GM12872 (cell line): ENCODE results near the gene STX12.

Experiments
- TF ChIP-seq, protein P1 (sequence below): IDR thresholded peaks from 3 replicates; pipeline ENCODE4 v1.5.1; 2011; ENCODE audit warnings: low read depth, mild to moderate bottlenecking, low read length, moderate library complexity; ENCODE audit not compliant: insufficient read depth

STX12 gene

DNA sequence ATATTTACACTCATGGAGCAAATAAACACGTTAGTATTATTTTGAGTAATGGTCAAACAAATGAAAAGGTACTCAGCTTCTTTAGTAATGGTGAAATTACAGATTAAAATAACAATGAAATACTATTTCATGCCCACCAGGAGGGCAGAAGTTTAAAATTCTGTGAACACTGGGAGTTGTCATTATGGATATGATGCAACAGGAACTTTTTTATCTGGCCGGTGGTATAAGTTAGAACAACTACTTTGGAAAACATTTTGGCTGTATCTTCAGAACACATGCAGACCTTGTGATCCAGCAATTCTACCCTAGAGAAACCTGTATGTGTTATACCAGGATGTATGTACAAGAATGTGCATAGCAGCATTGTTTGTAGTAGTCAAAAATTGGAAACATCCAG is 34.4 kb downstream of the STX12 start:
- TF ChIP-seq, protein P1, sequence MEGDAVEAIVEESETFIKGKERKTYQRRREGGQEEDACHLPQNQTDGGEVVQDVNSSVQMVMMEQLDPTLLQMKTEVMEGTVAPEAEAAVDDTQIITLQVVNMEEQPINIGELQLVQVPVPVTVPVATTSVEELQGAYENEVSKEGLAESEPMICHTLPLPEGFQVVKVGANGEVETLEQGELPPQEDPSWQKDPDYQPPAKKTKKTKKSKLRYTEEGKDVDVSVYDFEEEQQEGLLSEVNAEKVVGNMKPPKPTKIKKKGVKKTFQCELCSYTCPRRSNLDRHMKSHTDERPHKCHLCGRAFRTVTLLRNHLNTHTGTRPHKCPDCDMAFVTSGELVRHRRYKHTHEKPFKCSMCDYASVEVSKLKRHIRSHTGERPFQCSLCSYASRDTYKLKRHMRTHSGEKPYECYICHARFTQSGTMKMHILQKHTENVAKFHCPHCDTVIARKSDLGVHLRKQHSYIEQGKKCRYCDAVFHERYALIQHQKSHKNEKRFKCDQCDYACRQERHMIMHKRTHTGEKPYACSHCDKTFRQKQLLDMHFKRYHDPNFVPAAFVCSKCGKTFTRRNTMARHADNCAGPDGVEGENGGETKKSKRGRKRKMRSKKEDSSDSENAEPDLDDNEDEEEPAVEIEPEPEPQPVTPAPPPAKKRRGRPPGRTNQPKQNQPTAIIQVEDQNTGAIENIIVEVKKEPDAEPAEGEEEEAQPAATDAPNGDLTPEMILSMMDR: no peak

DNA sequence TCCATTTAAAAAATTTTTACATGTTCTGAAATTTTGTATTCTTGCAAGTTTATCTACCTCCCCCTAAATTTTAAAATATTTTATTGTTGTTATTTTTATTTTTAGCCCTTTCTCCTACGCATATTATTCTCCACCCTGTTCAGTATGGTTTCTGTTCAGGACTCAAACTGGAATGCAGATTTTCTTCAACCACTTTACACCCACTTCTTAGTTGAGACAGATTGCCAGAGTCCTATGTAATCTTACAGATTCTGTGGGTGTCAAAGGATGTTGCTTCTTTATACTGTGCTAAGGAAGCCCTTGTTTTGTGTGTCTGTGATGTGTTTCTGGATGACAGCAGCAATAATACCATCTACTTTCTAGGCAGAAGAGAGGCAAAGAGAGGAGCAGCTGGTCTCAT is 36.9 kb downstream of the STX12 start:
- TF ChIP-seq, protein P1: no peak

DNA sequence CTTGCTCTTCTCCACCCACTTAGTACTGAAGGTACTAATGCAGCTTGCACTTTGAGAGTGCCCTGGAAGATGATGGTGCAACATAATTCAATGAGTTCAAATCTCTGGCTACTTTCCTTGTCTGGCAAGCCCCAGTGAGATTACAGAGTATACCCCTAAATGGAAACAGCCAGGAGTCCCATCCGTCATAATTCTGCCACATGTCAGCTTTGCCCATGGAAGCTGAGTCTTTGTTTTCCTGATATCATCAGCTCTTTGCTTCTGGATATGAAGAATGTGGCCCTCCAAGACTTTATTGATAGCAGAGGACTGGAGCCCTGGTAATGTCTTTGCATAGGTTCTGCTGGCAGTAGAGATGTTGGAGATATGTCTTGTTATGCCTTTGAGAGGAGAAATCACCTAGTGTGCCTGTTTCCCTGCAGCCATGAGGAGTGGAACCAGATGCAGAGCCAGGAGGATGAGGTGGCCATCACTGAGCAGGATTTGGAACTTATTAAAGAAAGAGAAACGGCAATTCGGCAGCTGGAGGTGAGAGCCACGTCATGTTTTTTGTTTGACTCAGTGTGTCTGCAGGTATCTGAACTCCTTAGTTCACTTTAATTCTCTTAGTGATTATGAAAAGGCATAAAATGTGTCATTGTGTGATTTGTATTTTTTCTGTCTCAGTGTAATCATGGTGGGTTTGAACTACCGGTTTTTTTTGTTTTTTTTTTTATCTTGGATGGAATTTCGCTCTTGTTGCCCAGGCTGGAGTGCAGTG is 38.9 kb downstream of the STX12 start:
- TF ChIP-seq, protein P1: no peak

DNA sequence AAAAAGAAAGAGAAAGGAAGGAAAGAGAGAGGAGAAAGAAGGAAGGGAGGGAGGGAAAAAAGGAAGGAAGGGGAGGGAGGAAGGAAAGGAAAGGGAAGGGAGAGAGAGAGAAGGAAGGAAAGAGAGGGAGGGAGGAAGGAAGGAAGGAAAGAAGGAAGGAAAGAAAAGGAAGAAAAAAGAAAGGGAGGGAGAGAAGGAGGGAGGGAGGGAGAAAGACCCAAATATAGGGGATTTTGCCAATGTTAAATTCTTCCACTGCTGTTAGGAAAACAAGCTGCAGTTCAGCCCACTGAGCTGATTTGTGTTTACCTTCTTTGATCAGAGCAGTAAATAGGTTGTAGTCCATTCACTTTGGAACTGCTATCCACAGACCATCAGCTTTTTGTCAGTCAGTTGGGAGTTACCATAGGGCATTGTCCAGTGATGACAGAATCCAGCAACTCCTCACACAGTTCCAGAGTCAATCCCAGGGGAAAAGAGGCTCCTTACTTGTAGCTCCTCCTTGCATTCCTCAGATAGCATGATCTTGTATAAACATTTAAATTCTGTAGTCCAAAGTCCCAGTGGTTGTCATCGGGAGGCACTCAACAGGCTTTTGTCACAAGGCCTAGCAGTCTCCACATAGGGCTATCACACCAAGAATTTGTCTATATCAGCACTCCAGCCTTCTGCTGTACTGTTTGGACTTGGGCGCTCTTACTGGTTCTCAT is 44.1 kb downstream of the STX12 start:
- TF ChIP-seq, protein P1: no peak

DNA sequence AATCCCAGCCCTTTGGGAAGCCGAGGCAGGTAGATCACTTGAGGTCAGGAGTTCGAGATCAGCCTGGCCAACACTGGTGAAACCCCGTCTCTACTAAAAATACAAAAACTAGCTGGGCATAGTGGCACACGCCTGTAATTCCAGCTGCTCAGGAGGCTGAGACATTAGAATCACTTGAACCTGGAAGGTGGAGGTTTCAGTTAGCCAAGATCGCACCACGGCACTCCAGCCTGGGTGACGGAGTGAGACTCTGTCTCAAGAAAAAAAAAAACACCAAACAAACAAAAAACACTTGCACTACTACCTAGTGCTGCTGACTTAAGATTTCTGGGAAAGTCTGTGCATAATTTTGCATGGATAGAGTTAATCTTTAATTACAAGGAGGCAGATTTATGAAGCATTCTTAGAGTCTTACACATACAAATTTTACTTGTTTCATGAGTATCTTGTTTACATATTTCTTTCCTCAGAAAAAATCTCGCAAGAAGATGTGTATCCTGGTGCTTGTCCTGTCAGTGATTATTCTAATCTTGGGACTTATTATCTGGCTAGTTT is 48.8 kb downstream of the STX12 start:
- TF ChIP-seq, protein P1: no peak

DNA sequence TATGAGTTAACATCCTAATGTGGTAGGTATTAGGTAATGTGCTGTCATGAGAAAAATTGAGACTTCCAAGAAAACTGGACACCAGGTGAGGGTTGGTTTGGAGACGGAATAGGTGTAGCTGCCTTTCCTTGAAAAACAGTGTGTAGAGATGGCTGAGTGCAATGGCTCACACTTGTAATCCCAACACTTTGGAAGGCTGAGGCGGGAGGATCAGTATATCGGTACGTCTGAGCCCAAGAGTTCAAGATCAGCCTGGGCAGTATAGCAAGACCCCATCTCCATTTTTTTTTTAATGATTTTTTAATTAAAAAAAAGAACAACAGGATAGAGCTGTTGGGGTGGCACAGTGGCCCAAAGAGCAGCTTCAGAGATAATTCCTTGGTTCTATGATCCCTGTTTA is 50.8 kb downstream of the STX12 start:
- TF ChIP-seq, protein P1: no peak

DNA sequence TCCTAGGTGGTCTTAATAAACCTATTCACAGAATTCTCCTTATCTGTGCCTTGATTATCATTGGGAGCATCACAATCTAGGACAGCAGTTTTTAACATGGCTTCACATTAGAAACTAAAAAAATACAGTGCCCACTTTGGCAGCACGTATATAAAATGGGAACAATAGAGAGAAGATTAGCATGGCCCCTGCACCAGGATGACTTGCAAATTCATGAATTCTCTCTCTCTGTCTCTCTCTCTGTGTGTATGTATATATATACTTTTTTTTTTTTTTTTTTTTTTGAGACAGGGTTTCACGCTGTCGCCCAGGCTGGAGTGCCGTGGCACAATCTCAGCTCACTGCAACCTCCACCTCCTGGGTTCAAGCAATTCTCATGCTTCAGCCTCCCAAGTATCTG is 51.4 kb downstream of the STX12 start:
- TF ChIP-seq, protein P1: no peak
